ENCODE measurements around the gene DNHD1. TPM values are rescaled to one million over a fixed set of nuclear protein-coding genes. Genes with fewer than 3 reads are reported as not detected.

DNHD1 gene
- total and polyA plus RNA-seq, 2 of the 8 experiments (the other 6 are each of a cell fraction or from before 2014, with no cell fraction given): 5.0 to 6.8 TPM

- Histone ChIP-seq H4K91ac (replicated peaks; ENCODE audit: insufficient read length, low read length) (no peak overlapping the region), H4K20me1 (replicated peaks in 1 of 2; ENCODE audit: control insufficient read depth in 1 of 2, insufficient read depth in 2 of 2, low read length in 2 of 2) (no peaks in the 10 kb centered on the region), H4K5ac (ENCODE audit: insufficient read length, low read depth, low read length) (no peak overlapping the region), H3K9ac (replicated peaks in 1 of 4; ENCODE audit: extremely low read depth in 1 of 4, low read depth in 3 of 4, low read length in 3 of 4) (no peak overlapping the region), H2AK5ac (ENCODE audit: low read depth, low read length) (no peak overlapping the region), H2BK20ac (ENCODE audit: low read length) (no peak overlapping the region), H3K18ac (ENCODE audit: extremely low read depth, low read length) (no peak overlapping the region), H3K79me2 (ENCODE audit: control insufficient read depth in 1 of 2, insufficient read depth in 2 of 2, low read length in 2 of 2) (no peaks in the 10 kb centered on the region), H3K4me1 (replicated peaks in 1 of 4; ENCODE audit: control insufficient read depth in 3 of 4, insufficient read depth in 4 of 4, low read length in 3 of 4) (no peaks in the 10 kb centered on the region; a peak in 1 of 7 replicates), H2BK15ac (ENCODE audit: low read length) (no peak overlapping the region), H3K23ac (ENCODE audit: insufficient read length) (no peak overlapping the region), H3K4me3 (ENCODE audit: extremely low read depth in 1 of 4, insufficient read depth in 2 of 4, low read depth in 3 of 4, low read length in 4 of 4) (no peak overlapping the region), H3K14ac (ENCODE audit: insufficient read length) (no peak overlapping the region), H3K4ac (replicated peaks; ENCODE audit: insufficient read length, low read depth, low read length) (no peak overlapping the region), H2BK5ac (ENCODE audit: low read depth, low read length) (no peak overlapping the region), H3K27me3 (replicated peaks in 1 of 4; ENCODE audit: control insufficient read depth in 3 of 4, extremely low read depth in 1 of 4, insufficient read depth in 3 of 4, low read length in 3 of 4) (peaks cover 0 to 2% (median 0%) of the 10 kb centered on the region in 4 experiments; a peak in 1 of 7 replicates), H3K36me3 (ENCODE audit: control insufficient read depth in 2 of 4, insufficient read depth in 4 of 4, low read length in 3 of 4) (no peaks in the 10 kb centered on the region), H2BK12ac (ENCODE audit: low read depth, low read length) (no peak overlapping the region), H2BK120ac (replicated peaks; ENCODE audit: low read depth, low read length) (no peak overlapping the region), H3K27ac (ENCODE audit: low read depth, low read length) (no peak overlapping the region), H3K56ac (replicated peaks; ENCODE audit: insufficient read length, low read depth, low read length) (no peak overlapping the region), H4K8ac (ENCODE audit: extremely low read depth, insufficient read depth, low read length) (no peak overlapping the region), H3K9me3 (ENCODE audit: insufficient read depth in 2 of 2, low read depth in 1 of 2, low read length in 1 of 2) (no peaks in the 10 kb centered on the region), H3K23me2 (ENCODE audit: low read depth, low read length) (no peaks in the 10 kb centered on the region), H2AFZ (ENCODE audit: low read length) (no peak overlapping the region), H3K79me1 (ENCODE audit: low read depth, low read length) (no peaks in the 10 kb centered on the region), H3K4me2 (ENCODE audit: insufficient read depth in 1 of 2, low read depth in 2 of 2, low read length in 2 of 2) (no peak overlapping the region)
- DNase-seq (ENCODE audit: low read depth in 1 of 2, low spot score in 2 of 2) (no peak), FAIRE-seq (no peak)
- TF ChIP-seq, protein P1, sequence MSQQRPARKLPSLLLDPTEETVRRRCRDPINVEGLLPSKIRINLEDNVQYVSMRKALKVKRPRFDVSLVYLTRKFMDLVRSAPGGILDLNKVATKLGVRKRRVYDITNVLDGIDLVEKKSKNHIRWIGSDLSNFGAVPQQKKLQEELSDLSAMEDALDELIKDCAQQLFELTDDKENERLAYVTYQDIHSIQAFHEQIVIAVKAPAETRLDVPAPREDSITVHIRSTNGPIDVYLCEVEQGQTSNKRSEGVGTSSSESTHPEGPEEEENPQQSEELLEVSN (IDR thresholded peaks at IDR 0.05): no peak
- TF ChIP-seq CHD2 (IDR thresholded peaks at IDR 0.05; ENCODE audit: low read length) (no peak), HDAC2 (IDR thresholded peaks at IDR 0.05; ENCODE audit: borderline replicate concordance in 1 of 2, low read depth in 2 of 2, low read length in 2 of 2) (no peak), CHD1 (IDR thresholded peaks at IDR 0.05; ENCODE audit: low read depth, low read length) (no peak), CBX8 (IDR thresholded peaks at IDR 0.05; ENCODE audit: borderline replicate concordance, low read depth, low read length) (no peak), CBX5 (IDR thresholded peaks at IDR 0.05; ENCODE audit: low read depth, low read length) (no peak)
- 95% methylated on average over 14 of the region's 14 CpGs; no CpG with 5 or more reads in 1 of the 2 experiments for WGBS, 2 experiments (ENCODE audit: extremely low coverage in 1 of 2, insufficient coverage in 1 of 2, insufficient read length in 1 of 2, insufficient replicate concordance in 2 of 2, low coverage in 1 of 2, low lambda C conversion rate in 2 of 2, missing lambda C conversion rate in 1 of 2)
- ChIA-PET CTCF (ENCODE audit: partially characterized antibody) (interaction anchor here (1.2 to 6.8 kb wide), 4 partner anchors 9 to 29 kb away, joined by 3 to 48 read pairs (median 5); no protein-coding TSS in a partner anchor), POLR2A (ENCODE audit: partially characterized antibody) (no interaction called here)
Observed at GRCh38 chr11:6557761-6558674, 60.9 kb downstream of the DNHD1 start.

Measured in H1 (cell line).